GM23338 (cell line): Measurements from ENCODE around the gene FAM171A2. TPM values are rescaled to one million over a fixed set of nuclear protein-coding genes. Genes with fewer than 3 reads are reported as not detected.

Source experiments
- ATAC-seq: fragments of 200-7000 bp; cut with Tn5 transposase; 3 replicates; pipeline ENCODE4 v1.9.1; 2020
- DNase-seq: peaks from one replicate; pipeline ENCODE4 v3.0.0-alpha.2; 2015; ENCODE audit warnings: low spot score
- H2AFZ ChIP-seq: fragments of 200-600 bp; sonication (generic); 2 replicates; pipeline ENCODE4 v1.8.0; 2016; ENCODE audit warnings: antibody characterized with exemption, mild to moderate bottlenecking, moderate library complexity
- H3F3A ChIP-seq: fragments of 200-600 bp; sonication (generic); replicated peaks from 2 replicates; pipeline ENCODE4 v1.8.0; 2017; ENCODE audit warnings: antibody characterized with exemption, mixed run types, low read depth
- H3K27ac ChIP-seq: fragments of 200-600 bp; sonication (generic); 2 replicates; pipeline ENCODE4 v1.6.1; 2016; ENCODE audit warnings: low read depth
- H3K27me3 ChIP-seq: fragments of 200-600 bp; sonication (generic); 2 replicates; pipeline ENCODE4 v1.8.0; 2016; ENCODE audit warnings: mild to moderate bottlenecking, mixed run types, moderate library complexity; ENCODE audit not compliant: insufficient read depth
- H3K36me3 ChIP-seq: fragments of 200-600 bp; sonication (generic); 2 replicates; pipeline ENCODE4 v1.8.0; 2016; ENCODE audit warnings: mild to moderate bottlenecking; ENCODE audit not compliant: insufficient read depth
- H3K4me1 ChIP-seq: fragments of 200-600 bp; sonication (generic); 2 replicates; pipeline ENCODE4 v1.8.0; 2016; ENCODE audit warnings: mild to moderate bottlenecking, moderate library complexity; ENCODE audit not compliant: insufficient read depth
- H3K4me2 ChIP-seq: fragments of 200-600 bp; sonication (generic); 2 replicates; pipeline ENCODE4 v1.7.1; 2017; ENCODE audit warnings: mixed run types
- H3K4me3 ChIP-seq: fragments of 200-600 bp; sonication (generic); 2 replicates; pipeline ENCODE4 v1.6.1; 2016; ENCODE audit warnings: mixed run types
- H3K79me2 ChIP-seq: fragments of 200-600 bp; sonication (generic); replicated peaks from 2 replicates; pipeline ENCODE4 v1.8.0; 2017; ENCODE audit warnings: mild to moderate bottlenecking; ENCODE audit not compliant: insufficient read depth
- H3K9me2 ChIP-seq: fragments of 200-600 bp; sonication (generic); 2 replicates; pipeline ENCODE4 v1.8.0; 2017; ENCODE audit not compliant: insufficient read depth
- H4K20me1 ChIP-seq: fragments of 200-600 bp; sonication (generic); replicated peaks from 2 replicates; pipeline ENCODE4 v1.8.0; 2017; ENCODE audit warnings: mild to moderate bottlenecking; ENCODE audit not compliant: insufficient read depth
- H3K27ac Mint-ChIP-seq: 2 replicates; pipeline ENCODE4 v1.8.0; 2020; ENCODE audit warnings: inconsistent platforms, mild to moderate bottlenecking, moderate library complexity, mixed read lengths
- H3K27me3 Mint-ChIP-seq: 3 replicates; pipeline ENCODE4 v1.8.0; 2022; ENCODE audit warnings: low read depth, mild to moderate bottlenecking, moderate library complexity, mixed read lengths, inconsistent platforms; ENCODE audit not compliant: insufficient read depth, poor library complexity
- H3K36me3 Mint-ChIP-seq: 3 replicates; pipeline ENCODE4 v1.8.0; 2021; ENCODE audit warnings: low read depth, mild to moderate bottlenecking, inconsistent platforms, moderate library complexity, mixed read lengths
- H3K4me1 Mint-ChIP-seq: 3 replicates; pipeline ENCODE4 v1.8.0; 2020; ENCODE audit warnings: mild to moderate bottlenecking, inconsistent platforms, mixed read lengths
- H3K4me3 Mint-ChIP-seq: 3 replicates; pipeline ENCODE4 v1.8.0; 2021; ENCODE audit warnings: moderate library complexity, mild to moderate bottlenecking, inconsistent platforms, mixed read lengths
- H3K9me3 Mint-ChIP-seq: 3 replicates; pipeline ENCODE4 v1.8.0; 2020; ENCODE audit warnings: moderate library complexity, mild to moderate bottlenecking, inconsistent platforms, mixed read lengths
- CREB1 ChIP-seq: fragments of 250-450 bp; sonication (Bioruptor Pico); IDR thresholded peaks from 2 replicates; pipeline ENCODE4 v1.5.0; 2020; ENCODE audit warnings: low read depth, mild to moderate bottlenecking, moderate library complexity
- CTCF ChIP-seq, 2 experiments: fragments of 200-600 bp in 1 of 2; sonication (generic) in 1 of 2; conservative IDR thresholded peaks; 2 replicates each; pipeline versions ENCODE4 v1.5.1 to v1.6.1; 2016 to 2017; ENCODE audit warnings: antibody characterized with exemption in 2 of 2, low read depth in 2 of 2, mild to moderate bottlenecking in 2 of 2, moderate library complexity in 1 of 2
- ETS1 ChIP-seq: IDR thresholded peaks from 2 replicates; pipeline ENCODE4 v1.6.1; 2016; ENCODE audit warnings: antibody characterized with exemption
- EZH2 ChIP-seq: fragments of 200-600 bp; sonication (generic); IDR thresholded peaks from one replicate; pipeline ENCODE4 v1.8.0; 2017; ENCODE audit warnings: antibody characterized with exemption, mild to moderate bottlenecking, low read depth; ENCODE audit not compliant: unreplicated experiment
- EZH2phosphoT487 ChIP-seq: fragments of 200-600 bp; sonication (generic); IDR thresholded peaks from one replicate; pipeline ENCODE4 v1.8.1; 2018; ENCODE audit warnings: antibody characterized with exemption; ENCODE audit not compliant: unreplicated experiment
- JUNB ChIP-seq: IDR thresholded peaks from one replicate; pipeline ENCODE4 v1.6.1; 2016; ENCODE audit warnings: antibody characterized with exemption; ENCODE audit not compliant: unreplicated experiment
- NANOG ChIP-seq: IDR thresholded peaks from 2 replicates; pipeline ENCODE4 v1.6.1; 2016; ENCODE audit warnings: antibody characterized with exemption, borderline replicate concordance
- POLR2AphosphoS5 ChIP-seq: IDR thresholded peaks from 2 replicates; pipeline ENCODE4 v1.6.1; 2016; ENCODE audit warnings: antibody characterized with exemption, low read depth
- REST ChIP-seq: IDR thresholded peaks from one replicate; pipeline ENCODE4 v1.6.1; 2018; ENCODE audit warnings: antibody characterized with exemption; ENCODE audit not compliant: unreplicated experiment
- STAT1 ChIP-seq: IDR thresholded peaks from one replicate; pipeline ENCODE4 v1.6.1; 2016; ENCODE audit warnings: antibody characterized with exemption; ENCODE audit not compliant: unreplicated experiment
- ZNF114 ChIP-seq: fragments of 250-450 bp; sonication (Bioruptor Pico); IDR thresholded peaks from 2 replicates; pipeline ENCODE4 v1.5.0; 2020; ENCODE audit warnings: mild to moderate bottlenecking, moderate library complexity
- ZNF331 ChIP-seq: fragments of 250-450 bp; sonication (Bioruptor Pico); IDR thresholded peaks from 2 replicates; pipeline ENCODE4 v1.5.0; 2020; ENCODE audit warnings: low read depth, mild to moderate bottlenecking, moderate library complexity
- ZNF462 ChIP-seq: fragments of 250-450 bp; sonication (Bioruptor Pico); IDR thresholded peaks from 2 replicates; pipeline ENCODE4 v1.5.0; 2020; ENCODE audit warnings: mild to moderate bottlenecking, moderate library complexity
- polyA plus RNA-seq: library from polyadenylated mRNA; unstranded; fragments of >200 nt; fragmentation: Nextera tagmentation; extraction: Ambion mirVana; gene quantifications from 2 replicates; pipeline ENCODE4 v1.2.1, GENCODE V29; 2016
- total RNA-seq: library from RNA; depleted of rRNA; stranded (reverse); fragments of >200 nt; shearing (Covaris generic); gene quantifications from 2 replicates; pipeline ENCODE4 v1.2.3, GENCODE V29; 2014

FAM171A2 gene
- total and polyA plus RNA-seq, 2 experiments from 2014 or later = 4.1 to 35.4 TPM

GRCh38 chr17:44335564-44335963 lies 28.1 kb downstream of the FAM171A2 start:
- Mint-ChIP-seq H3K4me1 (peaks cover 11% of the 10 kb centered on the region), H3K4me3 (no peak overlapping the region), H3K36me3 (no peaks in the 10 kb centered on the region), H3K9me3 (no peaks in the 10 kb centered on the region), H3K27ac (no peak overlapping the region), H3K27me3 (peaks cover 6% of the 10 kb centered on the region)
- Histone ChIP-seq H2AFZ (no peak overlapping the region), H3K4me2 (no peak overlapping the region), H3K79me2 (no peaks in the 10 kb centered on the region), H3K9me2 (no peaks in the 10 kb centered on the region), H4K20me1 (no peaks in the 10 kb centered on the region), H3K27ac (no peak overlapping the region), H3K36me3 (no peaks in the 10 kb centered on the region), H3K4me1 (no peaks in the 10 kb centered on the region; the same call in 1 of the 2 replicates), H3K4me3 (no peak overlapping the region), H3K27me3 (no peaks in the 10 kb centered on the region), H3F3A (0 out of 2 replicates have a peak, but pooled peaks cover 2% of the 10 kb centered on the region)
- ATAC-seq (no peak), DNase-seq (no peak)
- TF ChIP-seq POLR2AphosphoS5 (no peak), CREB1 (CRISPR knock-in tag) (no peak), REST (no peak), ETS1 (no peak), ZNF114 (CRISPR knock-in tag) (no peak), EZH2phosphoT487 (no peak), EZH2 (no peak), STAT1 (no peak), ZNF331 (CRISPR knock-in tag) (no peak), JUNB (no peak), NANOG (no peak), CTCF (conservative IDR thresholded peaks at IDR 0.05; ENCODE audit: low read depth in 2 of 2) (no peak), ZNF462 (no peak)
